ENCODE data around the gene ARHGEF11.

DNA sequence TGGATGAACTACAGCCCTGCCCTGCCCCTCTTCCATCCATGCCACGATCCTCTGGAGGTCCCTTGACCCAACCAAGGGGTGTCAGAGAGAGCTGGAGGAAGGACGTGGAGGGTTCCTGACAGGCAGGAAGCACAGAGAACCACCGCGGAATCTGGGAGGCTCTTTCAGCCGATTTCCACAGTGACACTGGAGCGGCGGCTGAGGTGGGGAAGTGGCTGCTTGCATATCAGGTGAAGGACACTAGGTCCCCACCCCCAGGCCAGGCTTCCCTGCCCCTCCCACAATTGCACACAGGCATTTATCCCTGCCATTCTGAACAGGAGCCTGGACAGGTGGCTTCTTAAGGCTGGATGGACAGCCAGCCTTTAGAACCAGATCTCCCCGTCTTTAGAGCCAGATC, 107.7 kb downstream of the ARHGEF11 start:
- TF ChIP-seq, protein P1, sequence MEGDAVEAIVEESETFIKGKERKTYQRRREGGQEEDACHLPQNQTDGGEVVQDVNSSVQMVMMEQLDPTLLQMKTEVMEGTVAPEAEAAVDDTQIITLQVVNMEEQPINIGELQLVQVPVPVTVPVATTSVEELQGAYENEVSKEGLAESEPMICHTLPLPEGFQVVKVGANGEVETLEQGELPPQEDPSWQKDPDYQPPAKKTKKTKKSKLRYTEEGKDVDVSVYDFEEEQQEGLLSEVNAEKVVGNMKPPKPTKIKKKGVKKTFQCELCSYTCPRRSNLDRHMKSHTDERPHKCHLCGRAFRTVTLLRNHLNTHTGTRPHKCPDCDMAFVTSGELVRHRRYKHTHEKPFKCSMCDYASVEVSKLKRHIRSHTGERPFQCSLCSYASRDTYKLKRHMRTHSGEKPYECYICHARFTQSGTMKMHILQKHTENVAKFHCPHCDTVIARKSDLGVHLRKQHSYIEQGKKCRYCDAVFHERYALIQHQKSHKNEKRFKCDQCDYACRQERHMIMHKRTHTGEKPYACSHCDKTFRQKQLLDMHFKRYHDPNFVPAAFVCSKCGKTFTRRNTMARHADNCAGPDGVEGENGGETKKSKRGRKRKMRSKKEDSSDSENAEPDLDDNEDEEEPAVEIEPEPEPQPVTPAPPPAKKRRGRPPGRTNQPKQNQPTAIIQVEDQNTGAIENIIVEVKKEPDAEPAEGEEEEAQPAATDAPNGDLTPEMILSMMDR (IDR thresholded peaks at IDR 0.05), result no peak
- TF ChIP-seq POLR2A (IDR thresholded peaks at IDR 0.05), result no peak

All from Peyer's patch (tissue), 4 donors.